Endothelial cell of umbilical vein (primary cell): ENCODE results near the gene ABTB1. TPM values are rescaled to one million over a fixed set of nuclear protein-coding genes. Genes with fewer than 3 reads are reported as not detected.

ENCODE experiments used
- BruUV-seq: library from RNA; stranded (reverse); fragments of 400-500 nt; replicated peaks from 2 replicates; lab custom pipeline; 2021; lab: Mats Ljungman, UMichigan
- CTCF ChIA-PET: fragments of 300-600, 350-600 bp; sonication (Branson Sonifier 250); formaldehyde crosslinking; loops from one replicate; lab custom pipeline; 2021; ENCODE audit warnings: antibody characterized with exemption, inconsistent platforms; lab: Charles Lee
- POLR2A ChIA-PET: fragments of 300-600, 350-600 bp; sonication (Branson Sonifier 250); formaldehyde crosslinking; loops from one replicate; lab custom pipeline; 2021; ENCODE audit warnings: antibody characterized with exemption, inconsistent platforms; lab: Charles Lee
- DNase-seq: peaks from one replicate; pipeline ENCODE4 v3.0.0-alpha.2; 2011; ENCODE audit warnings: low read depth, low spot score
- FAIRE-seq: peaks from 2 replicates; lab custom pipeline; 2011; peaks lifted over from hg19 to GRCh38; lab: Jason Lieb, UNC
- H2AFZ ChIP-seq: 2 replicates; pipeline ENCODE4 v1.6.0; 2012; ENCODE audit warnings: low read depth, low read length, control low read depth, inconsistent platforms
- H3K27ac ChIP-seq: 2 replicates; pipeline ENCODE4 v1.5.1; 2011; ENCODE audit warnings: low read depth, mild to moderate bottlenecking, control low read depth, low read length, moderate library complexity; ENCODE audit not compliant: insufficient read depth
- H3K27me3 ChIP-seq, 2 experiments: 2 replicates each; pipeline versions ENCODE4 v1.6.0 to v1.6.1; 2011; ENCODE audit warnings: low read length in 2 of 2, mixed read lengths in 1 of 2; ENCODE audit not compliant: control insufficient read depth in 2 of 2, insufficient read depth in 2 of 2
- H3K36me3 ChIP-seq, 2 experiments: 2 replicates in 1 of 2; 3 replicates in 1 of 2; pipeline ENCODE4 v1.5.1; 2011; ENCODE audit warnings: low read length in 2 of 2, mild to moderate bottlenecking in 1 of 2, moderate library complexity in 1 of 2; ENCODE audit not compliant: control insufficient read depth in 2 of 2, insufficient read depth in 2 of 2; ENCODE audit errors: extremely low read depth in 1 of 2
- H3K4me1 ChIP-seq: 3 replicates; pipeline ENCODE4 v1.5.1; 2011; ENCODE audit warnings: mild to moderate bottlenecking, low read length; ENCODE audit not compliant: control insufficient read depth, insufficient read depth; ENCODE audit errors: extremely low read depth
- H3K4me2 ChIP-seq: 2 replicates; pipeline ENCODE4 v1.6.1; 2011; ENCODE audit warnings: low read length, control low read depth, mixed read lengths; ENCODE audit not compliant: insufficient read depth
- H3K4me3 ChIP-seq, 3 experiments: fragments of 200-600 bp in 1 of 3; sonication (generic), shearing (Covaris generic) in 1 of 3; replicated peaks in 1 of 3; 2 replicates each; pipeline ENCODE4 v1.5.1; 2011 to 2016; ENCODE audit warnings: control low read depth in 3 of 3, low read length in 3 of 3, mild to moderate bottlenecking in 2 of 3, inconsistent platforms in 1 of 3, low read depth in 1 of 3, moderate library complexity in 1 of 3; ENCODE audit not compliant: insufficient read depth in 1 of 3
- H3K79me2 ChIP-seq: 2 replicates; pipeline ENCODE4 v1.6.0; 2012; ENCODE audit warnings: low read length, inconsistent platforms; ENCODE audit not compliant: control insufficient read depth, insufficient read depth
- H3K9ac ChIP-seq: replicated peaks from 2 replicates; pipeline ENCODE3; 2011; ENCODE audit warnings: low read length, control low read depth; ENCODE audit not compliant: insufficient read depth; ENCODE audit errors: extremely low read depth
- H3K9me1 ChIP-seq: replicated peaks from 3 replicates; pipeline ENCODE4 v1.6.0; 2011; ENCODE audit warnings: mild to moderate bottlenecking, low read length; ENCODE audit not compliant: control insufficient read depth, insufficient read depth; ENCODE audit errors: extremely low read depth
- H3K9me3 ChIP-seq: replicated peaks from 2 replicates; pipeline ENCODE4 v1.5.1; 2012; ENCODE audit warnings: low read length, inconsistent platforms; ENCODE audit not compliant: control insufficient read depth, insufficient read depth
- H4K20me1 ChIP-seq: replicated peaks from 2 replicates; pipeline ENCODE3; 2011; ENCODE audit warnings: mild to moderate bottlenecking, low read length; ENCODE audit not compliant: control insufficient read depth, insufficient read depth; ENCODE audit errors: extremely low read depth
- EZH2 ChIP-seq: IDR thresholded peaks from 2 replicates; pipeline ENCODE4 v1.6.1; 2012; ENCODE audit warnings: borderline replicate concordance, low read depth, mild to moderate bottlenecking, moderate library complexity, low read length, inconsistent platforms; ENCODE audit not compliant: severe bottlenecking
- FOS ChIP-seq: IDR thresholded peaks from 2 replicates; pipeline ENCODE4 v1.6.1; 2011; ENCODE audit warnings: mild to moderate bottlenecking, low read length, moderate library complexity, borderline replicate concordance; ENCODE audit not compliant: insufficient read depth
- GATA2 ChIP-seq: IDR thresholded peaks from 2 replicates; pipeline ENCODE4 v1.7.0; 2011; ENCODE audit warnings: low read depth, mild to moderate bottlenecking, moderate library complexity, mixed read lengths, low read length; ENCODE audit not compliant: insufficient read length, insufficient read depth
- JUN ChIP-seq: IDR thresholded peaks from 2 replicates; pipeline ENCODE4 v1.6.1; 2011; ENCODE audit warnings: borderline replicate concordance, low read depth; ENCODE audit not compliant: insufficient read length, insufficient read depth
- MYC ChIP-seq: IDR thresholded peaks from one replicate; pipeline ENCODE4 v1.6.1; 2011; ENCODE audit warnings: mild to moderate bottlenecking, low read depth, low read length
- POLR2A ChIP-seq: IDR thresholded peaks from 2 replicates; pipeline ENCODE4 v1.6.1; 2012; ENCODE audit warnings: low read depth, mild to moderate bottlenecking, control low read depth, low read length
- POLR2AphosphoS5 ChIP-seq: IDR thresholded peaks from 2 replicates; pipeline ENCODE4 v1.6.1; 2012; ENCODE audit warnings: low read depth, mild to moderate bottlenecking, control low read depth, low read length, moderate library complexity; ENCODE audit not compliant: insufficient read depth
- dilution Hi-C: fragments of 300-500 bp; cut with MboI; formaldehyde crosslinking; loops from one replicate; pipeline ENCODE4 v1.15.0; 2019; ENCODE audit warnings: low sequenced_read_pairs; ENCODE audit not compliant: extremely low pct_ligation_motif_present
- intact Hi-C: fragments of 100-400 bp; cut with micrococcal nuclease; formaldehyde crosslinking; loops from one replicate; pipeline ENCODE4 v1.10.0; 2022
- polyA plus RNA-seq, 4 experiments: library from polyadenylated mRNA; depleted of rRNA in 3 of 4; stranded (reverse) in 3 of 4; unstranded in 1 of 4; fragments of >200 nt; gene quantifications; 2 replicates each; pipeline versions ENCODE4 v1.2.1 to v1.2.3, GENCODE V29; 2011 to 2012; ENCODE audit warnings: missing spikeins in 1 of 4
- total RNA-seq: library from RNA; stranded (reverse); gene quantifications from 2 replicates; pipeline ENCODE4 v1.2.3, GENCODE V29; 2021
- TF ChIP-seq, protein P1 (sequence below), 2 donors: IDR thresholded peaks; 1 replicate in 1 of 2; 2 replicates in 1 of 2; pipeline ENCODE4 v1.5.1; 2011; ENCODE audit warnings: low read length in 2 of 2, mild to moderate bottlenecking in 2 of 2, moderate library complexity in 2 of 2, control low read depth in 1 of 2, inconsistent platforms in 1 of 2, low read depth in 1 of 2; ENCODE audit not compliant: insufficient read depth in 1 of 2; ENCODE audit errors: extremely low read depth in 1 of 2
- TF ChIP-seq, protein P2 (sequence below): IDR thresholded peaks from 2 replicates; pipeline ENCODE4 v1.6.1; 2011; ENCODE audit not compliant: insufficient read depth, insufficient read length

Gene ABTB1
- total and polyA plus RNA-seq, 2 donors (not counting 3 experiments of a cell fraction or from before 2014, with no cell fraction given), result 15.2 to 25.1 TPM

DNA sequence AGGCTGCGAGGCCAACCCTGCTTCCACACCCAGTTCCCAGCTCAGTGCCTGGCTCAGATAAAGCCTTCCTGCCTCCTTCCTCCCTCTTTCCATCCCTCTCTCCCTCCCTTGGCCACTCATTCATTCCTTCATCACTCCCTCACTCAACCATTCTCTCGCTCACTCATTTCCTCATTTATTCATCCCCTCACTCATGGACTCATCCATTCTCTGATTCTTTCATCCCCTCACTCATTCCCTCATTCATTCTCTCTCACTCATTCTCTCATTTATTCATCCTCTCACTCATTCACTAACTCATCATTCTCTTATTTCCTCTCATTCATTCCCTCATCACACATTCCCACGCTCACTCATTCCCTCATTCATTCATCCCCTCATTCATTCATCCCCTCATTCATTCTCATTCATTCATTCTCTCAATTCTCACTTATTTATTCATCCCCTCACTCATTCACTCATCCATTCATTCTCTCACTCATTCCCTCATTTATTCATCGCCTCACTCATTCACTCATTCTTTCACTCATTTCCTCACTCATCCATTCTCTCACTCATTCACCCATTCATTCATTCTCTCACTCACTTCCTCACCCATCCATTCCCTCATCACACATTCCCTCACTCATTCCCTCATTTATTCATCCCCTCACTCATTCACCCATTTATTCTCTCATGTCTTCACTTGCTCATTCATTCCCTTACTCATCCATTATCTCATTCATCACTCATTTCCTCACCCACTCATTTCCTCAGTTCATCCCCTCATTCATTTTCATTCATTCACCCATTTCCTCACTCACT, 13.2 kb downstream of the ABTB1 start:
- Histone ChIP-seq H3K4me1 (no peaks in the 10 kb centered on the region), H3K9ac (no peak overlapping the region)

More for the DNA sequence above, 13.2 kb downstream of the ABTB1 start:
- no peaks in the 10 kb centered on the region for H4K20me1 ChIP-seq
- DNase-seq (no peak), FAIRE-seq (no peak)
- no peaks in the 10 kb centered on the region for H3K36me3 ChIP-seq
- TF ChIP-seq EZH2, result no peak
- TF ChIP-seq POLR2AphosphoS5, result no peak
- TF ChIP-seq FOS, result no peak
- no peak for TF ChIP-seq POLR2A
- no peak for TF ChIP-seq JUN
- TF ChIP-seq MYC, result no peak
- TF ChIP-seq, protein P1, sequence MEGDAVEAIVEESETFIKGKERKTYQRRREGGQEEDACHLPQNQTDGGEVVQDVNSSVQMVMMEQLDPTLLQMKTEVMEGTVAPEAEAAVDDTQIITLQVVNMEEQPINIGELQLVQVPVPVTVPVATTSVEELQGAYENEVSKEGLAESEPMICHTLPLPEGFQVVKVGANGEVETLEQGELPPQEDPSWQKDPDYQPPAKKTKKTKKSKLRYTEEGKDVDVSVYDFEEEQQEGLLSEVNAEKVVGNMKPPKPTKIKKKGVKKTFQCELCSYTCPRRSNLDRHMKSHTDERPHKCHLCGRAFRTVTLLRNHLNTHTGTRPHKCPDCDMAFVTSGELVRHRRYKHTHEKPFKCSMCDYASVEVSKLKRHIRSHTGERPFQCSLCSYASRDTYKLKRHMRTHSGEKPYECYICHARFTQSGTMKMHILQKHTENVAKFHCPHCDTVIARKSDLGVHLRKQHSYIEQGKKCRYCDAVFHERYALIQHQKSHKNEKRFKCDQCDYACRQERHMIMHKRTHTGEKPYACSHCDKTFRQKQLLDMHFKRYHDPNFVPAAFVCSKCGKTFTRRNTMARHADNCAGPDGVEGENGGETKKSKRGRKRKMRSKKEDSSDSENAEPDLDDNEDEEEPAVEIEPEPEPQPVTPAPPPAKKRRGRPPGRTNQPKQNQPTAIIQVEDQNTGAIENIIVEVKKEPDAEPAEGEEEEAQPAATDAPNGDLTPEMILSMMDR (IDR thresholded peaks at IDR 0.05; ENCODE audit: extremely low read depth in 1 of 2, insufficient read depth in 1 of 2, low read depth in 1 of 2, low read length in 2 of 2), result no peak
- TF ChIP-seq, protein P2, sequence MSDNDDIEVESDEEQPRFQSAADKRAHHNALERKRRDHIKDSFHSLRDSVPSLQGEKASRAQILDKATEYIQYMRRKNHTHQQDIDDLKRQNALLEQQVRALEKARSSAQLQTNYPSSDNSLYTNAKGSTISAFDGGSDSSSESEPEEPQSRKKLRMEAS, result no peak
- no peak for TF ChIP-seq GATA2
- CTCF ChIA-PET, result no interaction called here
- dilution Hi-C loops, result no loop called here
- no peaks in the 10 kb centered on the region for H3K9me1 ChIP-seq
- H3K9me3 ChIP-seq, result no peaks in the 10 kb centered on the region
- BruUV-seq, result no TSS peak
- no peak overlapping the region for H3K4me3 ChIP-seq
- H3K4me2 ChIP-seq, result no peak overlapping the region
- H3K27ac ChIP-seq, result no peak overlapping the region
- intact Hi-C loops, result no loop called here
- no peak overlapping the region for H2AFZ ChIP-seq
- POLR2A ChIA-PET, result no interaction called here
- no peaks in the 10 kb centered on the region for H3K79me2 ChIP-seq
- H3K27me3 ChIP-seq, result no peaks in the 10 kb centered on the region
